Measurements from ENCODE around the gene SLC1A6. TPM values are rescaled to one million over a fixed set of nuclear protein-coding genes. Genes with fewer than 3 reads are reported as not detected.

Gene SLC1A6
- total and polyA plus RNA-seq, 9 of the 15 experiments (the other 6 are each of a cell fraction or from before 2014, with no cell fraction given), result not detected

- ATAC-seq (no peak), FAIRE-seq (no peak), DNase-seq (ENCODE audit: extremely low read depth in 1 of 4, low spot score in 3 of 4) (no peak)
- no TSS peak for BruUV-seq (replicated peaks)
- Histone ChIP-seq H3K27me3 (ENCODE audit: control insufficient read depth in 2 of 2, insufficient read depth in 2 of 2, low read length in 2 of 2) (no peaks in the 10 kb centered on the region; a peak in 1 of 5 replicates), H3K9me1 (ENCODE audit: control insufficient read depth, insufficient read depth, low read length) (no peaks in the 10 kb centered on the region), H3K4me1 (replicated peaks in 1 of 2; ENCODE audit: control insufficient read depth in 2 of 2, insufficient read depth in 2 of 2, low read length in 2 of 2) (no peaks in the 10 kb centered on the region), H3K4me3 (no peak overlapping the region), H3K4me2 (ENCODE audit: insufficient read depth, low read length) (no peak overlapping the region), H4K20me1 (replicated peaks; ENCODE audit: control insufficient read depth, insufficient read depth, low read length) (no peaks in the 10 kb centered on the region), H3K9ac (ENCODE audit: insufficient read depth in 1 of 2, low read depth in 2 of 2, low read length in 2 of 2) (no peak overlapping the region), H3K36me3 (ENCODE audit: control insufficient read depth, insufficient read depth, low read length) (no peaks in the 10 kb centered on the region), H3K9me3 (replicated peaks; ENCODE audit: control insufficient read depth, insufficient read depth, low read depth, low read length) (0 out of 2 replicates have a peak, but pooled peaks cover 3% of the 10 kb centered on the region), H2AFZ (ENCODE audit: low read depth, low read length) (no peak overlapping the region), H3K27ac (ENCODE audit: extremely low read depth, low read depth, low read length) (no peak overlapping the region), H3K79me2 (ENCODE audit: control insufficient read depth, insufficient read depth, low read length) (no peaks in the 10 kb centered on the region)
- intact Hi-C loops (cut with micrococcal nuclease), result no loop called here
- CTCF ChIA-PET (ENCODE audit: low intra/inter-chr PET ratio), result no interaction called here
- in situ Hi-C loops (cut with MboI), result no loop called here
- POLR2A ChIA-PET, result no interaction called here
- TF ChIP-seq DEAF1 (CRISPR knock-in tag; IDR thresholded peaks at IDR 0.05), result no peak
- TF ChIP-seq, protein P1, sequence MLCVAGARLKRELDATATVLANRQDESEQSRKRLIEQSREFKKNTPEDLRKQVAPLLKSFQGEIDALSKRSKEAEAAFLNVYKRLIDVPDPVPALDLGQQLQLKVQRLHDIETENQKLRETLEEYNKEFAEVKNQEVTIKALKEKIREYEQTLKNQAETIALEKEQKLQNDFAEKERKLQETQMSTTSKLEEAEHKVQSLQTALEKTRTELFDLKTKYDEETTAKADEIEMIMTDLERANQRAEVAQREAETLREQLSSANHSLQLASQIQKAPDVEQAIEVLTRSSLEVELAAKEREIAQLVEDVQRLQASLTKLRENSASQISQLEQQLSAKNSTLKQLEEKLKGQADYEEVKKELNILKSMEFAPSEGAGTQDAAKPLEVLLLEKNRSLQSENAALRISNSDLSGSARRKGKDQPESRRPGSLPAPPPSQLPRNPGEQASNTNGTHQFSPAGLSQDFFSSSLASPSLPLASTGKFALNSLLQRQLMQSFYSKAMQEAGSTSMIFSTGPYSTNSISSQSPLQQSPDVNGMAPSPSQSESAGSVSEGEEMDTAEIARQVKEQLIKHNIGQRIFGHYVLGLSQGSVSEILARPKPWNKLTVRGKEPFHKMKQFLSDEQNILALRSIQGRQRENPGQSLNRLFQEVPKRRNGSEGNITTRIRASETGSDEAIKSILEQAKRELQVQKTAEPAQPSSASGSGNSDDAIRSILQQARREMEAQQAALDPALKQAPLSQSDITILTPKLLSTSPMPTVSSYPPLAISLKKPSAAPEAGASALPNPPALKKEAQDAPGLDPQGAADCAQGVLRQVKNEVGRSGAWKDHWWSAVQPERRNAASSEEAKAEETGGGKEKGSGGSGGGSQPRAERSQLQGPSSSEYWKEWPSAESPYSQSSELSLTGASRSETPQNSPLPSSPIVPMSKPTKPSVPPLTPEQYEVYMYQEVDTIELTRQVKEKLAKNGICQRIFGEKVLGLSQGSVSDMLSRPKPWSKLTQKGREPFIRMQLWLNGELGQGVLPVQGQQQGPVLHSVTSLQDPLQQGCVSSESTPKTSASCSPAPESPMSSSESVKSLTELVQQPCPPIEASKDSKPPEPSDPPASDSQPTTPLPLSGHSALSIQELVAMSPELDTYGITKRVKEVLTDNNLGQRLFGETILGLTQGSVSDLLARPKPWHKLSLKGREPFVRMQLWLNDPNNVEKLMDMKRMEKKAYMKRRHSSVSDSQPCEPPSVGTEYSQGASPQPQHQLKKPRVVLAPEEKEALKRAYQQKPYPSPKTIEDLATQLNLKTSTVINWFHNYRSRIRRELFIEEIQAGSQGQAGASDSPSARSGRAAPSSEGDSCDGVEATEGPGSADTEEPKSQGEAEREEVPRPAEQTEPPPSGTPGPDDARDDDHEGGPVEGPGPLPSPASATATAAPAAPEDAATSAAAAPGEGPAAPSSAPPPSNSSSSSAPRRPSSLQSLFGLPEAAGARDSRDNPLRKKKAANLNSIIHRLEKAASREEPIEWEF (CRISPR knock-in tag; IDR thresholded peaks at IDR 0.05), result peak; percentile 97
- 5% methylated on average over 24 of the region's 24 CpGs for whole genome bisulfite sequencing (ENCODE audit: insufficient coverage, low coverage, missing lambda C conversion rate)
Measured at GRCh38 chr19:14961956-14962685, 17.5 kb downstream of the SLC1A6 start.
